Spinal cord (tissue), 10 donors: ENCODE results near the gene CACNB2. TPM values are rescaled to one million over a fixed set of nuclear protein-coding genes. Genes with fewer than 3 reads are reported as not detected.

Experiments used
- DNase-seq, 6 donors: peaks; one replicate each; pipeline versions ENCODE4 v3.0.0 to v3.0.0-alpha.2; 2013 to 2015; ENCODE audit warnings: low spot score in 6 of 6, low read depth in 4 of 6
- H3K27ac ChIP-seq: one replicate; pipeline ENCODE4 v1.5.1; 2013; ENCODE audit warnings: low read depth, low read length, control low read depth
- H3K27me3 ChIP-seq: one replicate; pipeline ENCODE4 v1.6.1; 2013; ENCODE audit warnings: low read length; ENCODE audit not compliant: control insufficient read depth, insufficient read depth
- H3K36me3 ChIP-seq: one replicate; pipeline ENCODE4 v1.6.1; 2013; ENCODE audit warnings: low read length; ENCODE audit not compliant: control insufficient read depth, insufficient read depth
- H3K4me1 ChIP-seq: one replicate; pipeline ENCODE4 v1.6.1; 2013; ENCODE audit warnings: low read length; ENCODE audit not compliant: control insufficient read depth, insufficient read depth
- H3K4me3 ChIP-seq: one replicate; pipeline ENCODE4 v1.5.1; 2013; ENCODE audit warnings: low read depth, low read length, control low read depth
- H3K9me3 ChIP-seq: one replicate; pipeline ENCODE4 v1.6.1; 2013; ENCODE audit warnings: low read length; ENCODE audit not compliant: control insufficient read depth, insufficient read depth
- WGBS: methylation state at CpG from one replicate; pipeline ENCODE4 v1.1.5; 2013; ENCODE audit warnings: missing lambda C conversion rate; ENCODE audit not compliant: insufficient coverage; 5-methylcytosine and 5-hydroxymethylcytosine counted together
- polyA plus RNA-seq, 2 donors: library from polyadenylated mRNA; unstranded; fragments of 120-200 nt; gene quantifications; one replicate each; pipeline ENCODE4 v1.2.1, GENCODE V29; 2013; ENCODE audit not compliant: insufficient read length in 2 of 2
- total RNA-seq, 2 donors: library from RNA; depleted of rRNA in 1 of 2; stranded (reverse); fragments of 120-200 nt in 1 of 2; fragments of >200 nt in 1 of 2; gene quantifications; one replicate each; pipeline versions ENCODE4 v1.2.3 to v1.2.4, GENCODE V29; 2013 to 2014
- donor health status: healthy.

Gene CACNB2
- total and polyA plus RNA-seq, 4 donors: 18.4 to 32.7 (median 24.9) TPM

- Histone ChIP-seq H3K4me3 (no peak overlapping the region), H3K9me3 (no peaks in the 10 kb centered on the region), H3K4me1 (no peaks in the 10 kb centered on the region), H3K36me3 (no peaks in the 10 kb centered on the region), H3K27ac (no peak overlapping the region), H3K27me3 (no peaks in the 10 kb centered on the region)
- 86% methylated on average over 4 of the region's 4 CpGs for WGBS
- DNase-seq: no peak
Observed at GRCh38 chr10:18332048-18332447, 191.8 kb downstream of the CACNB2 start.

GRCh38 chr10:18332484-18332883 is 192.3 kb downstream of the CACNB2 start:
- Histone ChIP-seq H3K27me3 (no peaks in the 10 kb centered on the region), H3K27ac (no peak overlapping the region)
- no CpG with 5 or more reads among the region's 1 CpG for WGBS

GRCh38 chr10:18333621-18334020 is 193.4 kb downstream of the CACNB2 start:
- Histone ChIP-seq H3K4me3 (no peak overlapping the region), H3K27me3 (no peaks in the 10 kb centered on the region), H3K9me3 (no peaks in the 10 kb centered on the region), H3K4me1 (no peaks in the 10 kb centered on the region), H3K36me3 (no peaks in the 10 kb centered on the region), H3K27ac (peak overlapping the region; percentile 45)
- 72% methylated on average over 3 of the region's 5 CpGs for WGBS
- peak in 1 of 6 donors; percentile 47 for DNase-seq

More at GRCh38 chr10:18332484-18332883, 192.3 kb downstream of the CACNB2 start:
- no peaks in the 10 kb centered on the region for H3K4me1 ChIP-seq
- no peak for DNase-seq
- H3K9me3 ChIP-seq: no peaks in the 10 kb centered on the region
- no peak overlapping the region for H3K4me3 ChIP-seq
- no peaks in the 10 kb centered on the region for H3K36me3 ChIP-seq

GRCh38 chr10:18334116-18334867 is 194.1 kb downstream of the CACNB2 start:
- Histone ChIP-seq H3K9me3 (no peaks in the 10 kb centered on the region), H3K4me3 (peak overlapping the region; percentile 18), H3K36me3 (no peaks in the 10 kb centered on the region), H3K27me3 (no peaks in the 10 kb centered on the region), H3K27ac (peak overlapping the region; percentile 45), H3K4me1 (no peaks in the 10 kb centered on the region)
- 46% methylated on average over 5 of the region's 8 CpGs for WGBS
- DNase-seq: peak in 1 of 6 donors; percentile 11

GRCh38 chr10:18340496-18341051 is 200.3 kb downstream of the CACNB2 start:
- H3K4me1 ChIP-seq: no peaks in the 10 kb centered on the region
- no peaks in the 10 kb centered on the region for H3K9me3 ChIP-seq
- H3K27me3 ChIP-seq: no peaks in the 10 kb centered on the region
- peak overlapping the region; percentile 31 for H3K4me3 ChIP-seq
- H3K36me3 ChIP-seq: no peaks in the 10 kb centered on the region
- 4% methylated on average over 4 of the region's 13 CpGs for WGBS
- peak; percentile 26 to 88 (median 37) for DNase-seq
- H3K27ac ChIP-seq: peak overlapping the region; percentile 79

- 57% methylated on average over 1 of the region's 1 CpG for WGBS
- peak overlapping the region; percentile 31 for H3K4me3 ChIP-seq
- no peaks in the 10 kb centered on the region for H3K4me1 ChIP-seq
Observed at GRCh38 chr10:18341055-18341454, 200.8 kb downstream of the CACNB2 start.

GRCh38 chr10:18343573-18343972 is 203.3 kb downstream of the CACNB2 start:
- no peak for DNase-seq
- H3K4me3 ChIP-seq: no peak overlapping the region
- no peaks in the 10 kb centered on the region for H3K4me1 ChIP-seq
- WGBS: no CpG with 5 or more reads among the region's 3 CpGs
- H3K36me3 ChIP-seq: no peaks in the 10 kb centered on the region
- no peaks in the 10 kb centered on the region for H3K27me3 ChIP-seq
- no peaks in the 10 kb centered on the region for H3K9me3 ChIP-seq
- H3K27ac ChIP-seq: no peak overlapping the region

More at GRCh38 chr10:18341055-18341454, 200.8 kb downstream of the CACNB2 start:
- Histone ChIP-seq H3K36me3 (no peaks in the 10 kb centered on the region), H3K27ac (peak overlapping the region; percentile 79), H3K9me3 (no peaks in the 10 kb centered on the region), H3K27me3 (no peaks in the 10 kb centered on the region)
- no peak for DNase-seq

GRCh38 chr10:18345308-18345707 is 205.1 kb downstream of the CACNB2 start:
- Histone ChIP-seq H3K9me3 (no peaks in the 10 kb centered on the region), H3K4me3 (no peak overlapping the region), H3K27ac (no peak overlapping the region), H3K36me3 (no peaks in the 10 kb centered on the region), H3K4me1 (peaks cover under 1% of the 10 kb centered on the region), H3K27me3 (no peaks in the 10 kb centered on the region)
- DNase-seq: no peak
- WGBS: no CpG with 5 or more reads among the region's 3 CpGs

GRCh38 chr10:18350340-18350739 is 210.1 kb downstream of the CACNB2 start:
- no peak overlapping the region for H3K27ac ChIP-seq
- DNase-seq: peak in 2 of 6 donors; percentile 18 to 22
- H3K4me1 ChIP-seq: peaks cover 3% of the 10 kb centered on the region
- H3K36me3 ChIP-seq: no peaks in the 10 kb centered on the region
- H3K9me3 ChIP-seq: no peaks in the 10 kb centered on the region
- no peaks in the 10 kb centered on the region for H3K27me3 ChIP-seq
- WGBS: 48% methylated on average over 5 of the region's 6 CpGs
- no peak overlapping the region for H3K4me3 ChIP-seq

GRCh38 chr10:18351421-18351820 is 211.2 kb downstream of the CACNB2 start:
- Histone ChIP-seq H3K27me3 (no peaks in the 10 kb centered on the region), H3K27ac (no peak overlapping the region), H3K36me3 (no peaks in the 10 kb centered on the region), H3K4me1 (peaks cover 3% of the 10 kb centered on the region), H3K4me3 (no peak overlapping the region), H3K9me3 (no peaks in the 10 kb centered on the region)
- DNase-seq: peak in 2 of 6 donors; percentile 38 to 54
- no CpG with 5 or more reads among the region's 2 CpGs for WGBS
